NCI-H1930 (cell line): ENCODE measurements around the gene NKX2-8.
A peak's percentile ranks its signal among the peaks of the same experiment; 100 is the strongest.
"Not testable (repeated sequence)": the region's sequence is repeated elsewhere in the genome, so short reads cannot be mapped to it uniquely, and the experiment has no call there.

Experiments used
- DNase-seq, 2 experiments: peaks; one replicate each; lab custom pipeline; 2025; lab: John Stamatoyannopoulos, UW

The NKX2-8 gene

DNA sequence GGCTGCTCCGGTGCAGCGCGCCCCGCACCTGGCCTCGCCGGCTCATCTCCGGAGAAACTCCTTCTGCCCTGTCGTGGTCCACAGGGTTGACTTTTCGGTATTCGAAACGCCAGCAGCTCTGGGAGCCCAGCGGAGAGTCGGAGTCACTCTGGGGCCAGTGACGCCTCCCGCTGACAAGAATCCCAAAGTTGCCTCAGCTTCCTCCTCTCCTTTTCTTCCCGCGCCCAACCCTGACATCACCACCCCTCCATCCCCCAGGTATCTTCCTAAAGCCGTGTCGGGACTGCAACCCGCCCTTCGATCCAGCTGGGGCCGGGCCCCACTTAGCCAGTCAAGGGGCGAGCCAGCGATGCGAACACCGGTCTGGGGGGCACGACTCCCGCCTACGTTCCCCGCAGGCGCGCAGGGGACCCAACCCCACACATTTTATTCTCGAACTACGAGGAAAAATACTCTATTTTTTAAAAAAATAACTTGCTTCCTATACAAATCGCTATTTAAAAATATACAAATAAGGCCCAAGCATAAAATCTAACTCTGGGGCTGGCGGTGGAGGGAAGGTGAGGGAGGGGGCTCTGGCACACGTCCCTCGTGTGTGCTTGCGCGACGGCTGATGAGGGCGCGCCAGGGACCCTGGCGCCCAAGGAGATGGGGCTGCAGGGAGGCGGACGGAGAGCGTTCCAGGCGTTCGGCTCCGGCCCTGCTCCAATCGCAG is 2.1 kb downstream of the NKX2-8 start:
- no peak for DNase-seq

GRCh38 chr14:36579573-36580140 is 2.8 kb downstream of the NKX2-8 start:
- no peak for DNase-seq

GRCh38 chr14:36579001-36579555 is 3.3 kb downstream of the NKX2-8 start:
- no peak for DNase-seq

- peak in 1 of 2 experiments; percentile 26 for DNase-seq
Observed at GRCh38 chr14:36570065-36570464, 12.3 kb downstream of the NKX2-8 start.

GRCh38 chr14:36556811-36557433 is 25.5 kb downstream of the NKX2-8 start:
- DNase-seq = peak; percentile 5 to 22

DNA sequence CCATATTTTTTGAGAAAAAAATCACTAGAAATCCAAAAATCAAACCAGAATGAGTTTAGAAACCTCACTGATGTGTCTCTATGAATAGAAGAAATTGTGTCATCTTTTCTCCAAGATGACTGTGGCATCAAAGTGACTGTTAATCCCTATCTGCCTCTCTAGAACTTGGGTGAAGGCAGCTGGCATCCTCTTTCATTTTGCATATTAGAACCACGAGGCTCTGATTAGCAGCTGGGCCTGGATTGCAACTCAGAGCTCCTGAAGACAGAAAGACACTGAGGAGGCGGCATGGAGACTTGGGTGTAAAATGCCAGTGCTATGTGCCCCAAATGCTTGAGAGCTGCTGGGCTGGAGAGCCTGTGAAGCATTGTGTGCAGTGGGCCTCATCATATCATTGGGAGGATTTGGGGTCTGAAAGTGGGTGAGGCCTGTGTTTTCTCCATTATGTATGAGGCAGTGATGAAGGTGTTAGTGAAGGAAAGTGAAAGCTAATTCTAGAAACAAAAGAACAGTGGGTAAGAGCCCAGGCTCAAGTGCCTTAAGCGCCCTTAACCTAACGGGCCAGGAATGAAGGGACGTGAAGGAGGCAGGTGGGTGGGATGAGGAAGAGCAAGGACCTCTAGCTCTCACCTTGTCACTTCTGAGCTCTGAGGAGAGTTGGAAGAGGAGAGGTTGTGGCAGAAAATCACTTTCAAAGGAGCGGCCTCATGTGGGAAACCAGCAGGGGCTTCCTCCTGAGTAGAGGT is 26.2 kb downstream of the NKX2-8 start:
- DNase-seq = no peak

GRCh38 chr14:36553656-36554260 is 28.7 kb downstream of the NKX2-8 start:
- peak; percentile 20 to 27 for DNase-seq

GRCh38 chr14:36550899-36551298 is 31.5 kb downstream of the NKX2-8 start:
- no peak for DNase-seq

- not testable (repeated sequence) for DNase-seq
Observed at GRCh38 chr14:36544280-36544679, 38.1 kb downstream of the NKX2-8 start.

DNA sequence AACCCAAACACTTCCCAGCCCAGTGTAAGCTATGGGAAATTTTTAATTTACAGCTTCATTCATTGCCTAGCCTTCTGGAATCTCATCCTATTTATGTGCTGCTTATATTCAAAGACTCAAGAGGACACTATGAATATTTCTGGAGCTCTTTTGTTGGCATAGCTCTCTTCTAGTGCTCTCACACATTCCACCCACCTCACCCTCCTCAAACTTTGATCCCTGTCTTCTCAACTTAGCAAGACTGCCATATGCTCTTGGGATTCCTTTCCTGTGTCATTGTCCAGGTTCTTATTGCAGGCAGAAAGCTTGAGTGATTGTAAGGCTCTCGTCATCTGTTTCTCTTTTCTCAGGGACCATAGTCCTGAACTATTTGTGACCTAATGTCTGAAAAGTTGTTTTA is 44.4 kb downstream of the NKX2-8 start:
- DNase-seq = no peak
